K562 (cell line): ENCODE data around the gene SLC6A7. TPM values are rescaled to one million over a fixed set of nuclear protein-coding genes. Genes with fewer than 3 reads are reported as not detected.

Experiments
- ATAC-seq: fragments of 200-7000 bp; cut with Tn5 transposase; 3 replicates; pipeline ENCODE4 v1.9.1; 2020; ENCODE audit warnings: moderate library complexity
- BruUV-seq: library from RNA; stranded (reverse); fragments of 400-500 nt; replicated peaks from 2 replicates; lab custom pipeline; 2021; lab: Mats Ljungman, UMichigan
- CTCF ChIA-PET: fragments of 300-600 bp; formaldehyde crosslinking; extraction: SDS; loops from one replicate; lab custom pipeline; 2021; ENCODE audit warnings: low intra/inter-chr PET ratio; lab: Yijun Ruan, JAX
- POLR2A ChIA-PET: fragments of 300-600, 350-650 bp; sonication (Branson Sonifier 250); formaldehyde crosslinking; extraction: SDS; loops from one replicate; lab custom pipeline; 2021; ENCODE audit warnings: antibody characterized with exemption, inconsistent platforms; lab: Yijun Ruan, JAX
- DNase-seq, 4 experiments: peaks; one replicate each; pipeline versions ENCODE4 v3.0.0 to v3.0.0-alpha.2; 2011 to 2018; ENCODE audit warnings: low spot score in 3 of 4, mixed read lengths in 3 of 4; ENCODE audit errors: extremely low read depth in 1 of 4
- FAIRE-seq: peaks from 2 replicates; lab custom pipeline; 2011; peaks lifted over from hg19 to GRCh38; lab: Jason Lieb, UNC
- H2AFZ ChIP-seq: 2 replicates; pipeline ENCODE4 v1.6.0; 2011; ENCODE audit warnings: low read depth, low read length, control low read depth, inconsistent platforms
- H3K27ac ChIP-seq: fragments of 200-600 bp; 3 replicates; pipeline ENCODE4 v1.8.0; 2011; ENCODE audit warnings: low read depth, mild to moderate bottlenecking, control low read depth, inconsistent platforms, low read length, moderate library complexity, mixed read lengths; ENCODE audit errors: extremely low read depth
- H3K27me3 ChIP-seq, 2 experiments: fragments of 300-600 bp in 1 of 2; 2 replicates in 1 of 2; 3 replicates in 1 of 2; pipeline versions ENCODE4 v1.6.0 to v1.8.0; 2011; ENCODE audit warnings: inconsistent platforms in 2 of 2, low read length in 2 of 2, mild to moderate bottlenecking in 1 of 2, mixed read lengths in 1 of 2, moderate library complexity in 1 of 2; ENCODE audit not compliant: control insufficient read depth in 2 of 2, insufficient read depth in 2 of 2
- H3K36me3 ChIP-seq: fragments of 300-600 bp; 3 replicates; pipeline ENCODE4 v1.8.0; 2011; ENCODE audit warnings: mild to moderate bottlenecking, low read length, inconsistent platforms; ENCODE audit not compliant: control insufficient read depth, insufficient read depth
- H3K4me1 ChIP-seq, 2 experiments: fragments of 200-600 bp in 1 of 2; replicated peaks in 1 of 2; 2 replicates in 1 of 2; 3 replicates in 1 of 2; pipeline versions ENCODE4 v1.5.1 to v1.8.0; 2011; ENCODE audit warnings: inconsistent platforms in 2 of 2, low read length in 2 of 2, mild to moderate bottlenecking in 1 of 2, mixed read lengths in 1 of 2, moderate library complexity in 1 of 2; ENCODE audit not compliant: control insufficient read depth in 2 of 2, insufficient read depth in 2 of 2
- H3K4me2 ChIP-seq: 2 replicates; pipeline ENCODE4 v1.6.1; 2011; ENCODE audit warnings: low read length, control low read depth, inconsistent platforms, mixed read lengths; ENCODE audit not compliant: insufficient read depth
- H3K4me3 ChIP-seq: fragments of 200-600 bp; sonication (generic), shearing (Covaris generic); 2 replicates; pipeline ENCODE4 v1.5.1; 2016; ENCODE audit warnings: control low read depth, inconsistent platforms
- H3K79me2 ChIP-seq: fragments of 200-600 bp; 3 replicates; pipeline ENCODE4 v1.8.0; 2011; ENCODE audit warnings: low read length, inconsistent platforms; ENCODE audit not compliant: control insufficient read depth, insufficient read depth
- H3K9ac ChIP-seq, 2 experiments: 2 replicates each; pipeline versions ENCODE4 v1.6.0 to v1.6.1; 2011; ENCODE audit warnings: low read depth in 2 of 2, low read length in 2 of 2, control low read depth in 1 of 2, inconsistent platforms in 1 of 2, mild to moderate bottlenecking in 1 of 2, mixed read lengths in 1 of 2; ENCODE audit not compliant: insufficient read depth in 1 of 2
- H3K9me1 ChIP-seq: one replicate; pipeline ENCODE4 v1.6.0; 2011; ENCODE audit warnings: inconsistent platforms, mild to moderate bottlenecking, low read length, moderate library complexity; ENCODE audit not compliant: control insufficient read depth, insufficient read depth
- H3K9me3 ChIP-seq: replicated peaks from 2 replicates; pipeline ENCODE4 v1.5.1; 2011; ENCODE audit warnings: low read depth, low read length, inconsistent platforms; ENCODE audit not compliant: control insufficient read depth, insufficient read depth
- H4K20me1 ChIP-seq: replicated peaks from 2 replicates; pipeline ENCODE4 v1.6.1; 2011; ENCODE audit warnings: low read length, inconsistent platforms, mixed read lengths; ENCODE audit not compliant: control insufficient read depth, insufficient read depth
- BRD9 ChIP-seq: fragments of 450-650 bp; IDR thresholded peaks from 2 replicates; pipeline ENCODE4 v1.6.1; 2018; ENCODE audit warnings: low read depth; ENCODE audit not compliant: partially characterized antibody
- CTCF ChIP-seq, 3 experiments: IDR thresholded peaks in 2 of 3; conservative IDR thresholded peaks in 1 of 3; 2 replicates each; pipeline ENCODE4 v1.5.1; 2011 to 2012; ENCODE audit warnings: low read length in 3 of 3, mild to moderate bottlenecking in 3 of 3, control low read depth in 2 of 3, improper control_type of control experiment in 1 of 3, inconsistent platforms in 1 of 3, low read depth in 1 of 3, mixed read lengths in 1 of 3, moderate library complexity in 1 of 3; ENCODE audit not compliant: insufficient read depth in 2 of 3
- NR0B1 ChIP-seq: fragments of 450-650 bp; IDR thresholded peaks from one replicate; pipeline ENCODE4 v1.6.1; 2018; ENCODE audit warnings: mild to moderate bottlenecking, moderate library complexity; ENCODE audit not compliant: partially characterized antibody
- NR2C1 ChIP-seq, 2 experiments: fragments of 450-650 bp; IDR thresholded peaks; 2 replicates each; pipeline ENCODE4 v1.6.1; 2017; ENCODE audit warnings: mild to moderate bottlenecking in 2 of 2, antibody characterized with exemption in 1 of 2, inconsistent platforms in 1 of 2, missing compliant biosample characterization in 1 of 2, missing genetic modification characterization in 1 of 2
- NR2C2 ChIP-seq, 2 experiments: fragments of 200-800 bp in 1 of 2; sonication (Bioruptor generic) in 1 of 2; sonication (generic) in 1 of 2; formaldehyde crosslinking in 1 of 2; IDR thresholded peaks; 2 replicates each; pipeline versions ENCODE4 v1.6.1 to v1.8.0; 2016 to 2022; ENCODE audit warnings: mild to moderate bottlenecking in 1 of 2, missing compliant biosample characterization in 1 of 2, missing genetic modification characterization in 1 of 2, missing genetic modification reagents in 1 of 2
- POLR2H ChIP-seq: IDR thresholded peaks from 2 replicates; pipeline ENCODE4 v1.6.1; 2016; ENCODE audit warnings: missing genetic modification characterization, low read depth, mild to moderate bottlenecking, control low read depth, missing compliant biosample characterization, moderate library complexity
- RBM14 ChIP-seq: fragments of 200-400 bp; formaldehyde crosslinking; IDR thresholded peaks from 2 replicates; pipeline ENCODE4 v1.6.1; 2018; ENCODE audit warnings: low read depth, mild to moderate bottlenecking, low read length, moderate library complexity, borderline replicate concordance; ENCODE audit not compliant: insufficient read depth
- SETDB1 ChIP-seq: IDR thresholded peaks from one replicate; pipeline ENCODE4 v1.6.1; 2012; ENCODE audit warnings: low read length, control low read depth, inconsistent platforms
- TFAP4 ChIP-seq: sonication (generic); formaldehyde crosslinking; IDR thresholded peaks from 2 replicates; pipeline ENCODE4 v1.8.0; 2022; ENCODE audit warnings: missing genetic modification reagents, mild to moderate bottlenecking, moderate library complexity, borderline replicate concordance
- TFE3 ChIP-seq: fragments of 450-650 bp; formaldehyde crosslinking; IDR thresholded peaks from 2 replicates; pipeline ENCODE4 v1.4.0; 2020; ENCODE audit warnings: mild to moderate bottlenecking, mixed read lengths
- ZFP36 ChIP-seq: fragments of 150-350 bp; IDR thresholded peaks from 2 replicates; pipeline ENCODE4 v1.6.1; 2018; ENCODE audit warnings: low read length, low read depth; ENCODE audit not compliant: partially characterized antibody
- ZSCAN29 ChIP-seq: fragments of 450-650 bp; IDR thresholded peaks from 2 replicates; pipeline ENCODE4 v1.6.1; 2017
- WGBS: fragments of 100-300 bp; shearing (Covaris generic); methylation state at CpG from one replicate; pipeline ENCODE4 v1.1.6; 2016; ENCODE audit warnings: low coverage, mixed read lengths; ENCODE audit not compliant: insufficient coverage; ENCODE audit errors: missing lambda C conversion rate; 5-methylcytosine and 5-hydroxymethylcytosine counted together
- in situ Hi-C: fragments of 300-500 bp; cut with MboI; formaldehyde crosslinking; loops from 4 replicates; pipeline ENCODE4 v1.15.0; 2018; ENCODE audit warnings: inconsistent platforms, mixed read lengths
- intact Hi-C: fragments of 100-400 bp; cut with micrococcal nuclease; formaldehyde crosslinking; loops from 2 replicates; pipeline ENCODE4 v1.14.2; 2022
- polyA plus RNA-seq, 8 experiments: library from polyadenylated mRNA; depleted of rRNA in 4 of 8; stranded (reverse) in 5 of 8; unstranded in 3 of 8; fragments of >200 nt; fragmentation: Nextera tagmentation in 2 of 8; fragmentation: Illumina TruSeq in 1 of 8; extraction: Ambion mirVana in 2 of 8; extraction: Trizol in 1 of 8; gene quantifications; 2 replicates each; pipeline versions ENCODE4 v1.2.1 to v1.2.3, GENCODE V29; 2011 to 2014; ENCODE audit warnings: inconsistent platforms in 1 of 8, missing spikeins in 1 of 8
- total RNA-seq, 7 experiments: library from RNA; depleted of rRNA in 6 of 7; stranded (reverse); fragments of >200 nt in 6 of 7; fragmentation: Illumina TruSeq in 2 of 7; extraction: Trizol in 2 of 7; gene quantifications; 2 replicates each; pipeline versions ENCODE4 v1.2.1 to v1.2.3, GENCODE V29; 2011 to 2021; ENCODE audit warnings: low replicate concordance in 1 of 7

SLC6A7 gene
- total and polyA plus RNA-seq, 9 of the 15 experiments (the other 6 are each of a cell fraction or from before 2014, with no cell fraction given): not detected

- Histone ChIP-seq H3K9me3 (no peaks in the 10 kb centered on the region), H2AFZ (peak overlapping the region; percentile 72; the same call in 1 of the 2 replicates), H3K4me2 (no peak overlapping the region), H3K36me3 (no peaks in the 10 kb centered on the region), H3K4me3 (no peak overlapping the region), H3K4me1 (peaks cover 19 to 20% of the 10 kb centered on the region in 2 experiments; a peak in 4 of 5 replicates), H3K79me2 (no peaks in the 10 kb centered on the region), H3K9ac (peak overlapping the region in 1 of 2 experiments; percentile 66; a peak in 2 of 4 replicates), H3K9me1 (no peaks in the 10 kb centered on the region), H3K27ac (no peak overlapping the region), H3K27me3 (no peaks in the 10 kb centered on the region), H4K20me1 (no peaks in the 10 kb centered on the region; the same call in 1 of the 2 replicates)
- 54% methylated on average over 9 of the region's 13 CpGs for WGBS
- in situ Hi-C loops (no loop called here), intact Hi-C loops (no loop called here)
- FAIRE-seq (no peak), ATAC-seq (no peak), DNase-seq (peak; percentile 21 to 44 (median 32))
- CTCF ChIA-PET: interaction anchor here (0.6 to 3.4 kb wide), 2 partner anchors 55 to 340 kb away, joined by 3 to 25 read pairs; no protein-coding TSS in a partner anchor
- BruUV-seq: no TSS peak
- POLR2A ChIA-PET: no interaction called here
- TF ChIP-seq RBM14: no peak
- no peak for TF ChIP-seq TFE3 (CRISPR knock-in tag)
- peak; percentile 88 for TF ChIP-seq NR2C1 (IDR thresholded peaks at IDR 0.05)
- peak; percentile 90 for TF ChIP-seq NR2C1 (tag; IDR thresholded peaks at IDR 0.05)
- TF ChIP-seq NR2C2 (CRISPR knock-in tag; IDR thresholded peaks at IDR 0.05): no peak
- TF ChIP-seq NR2C2 (tag; IDR thresholded peaks at IDR 0.05): peak; percentile 70; the same call in 1 of the 2 replicates
- no peak for TF ChIP-seq SETDB1
- no peak for TF ChIP-seq ZSCAN29
- no peak for TF ChIP-seq NR0B1
- peak; percentile 58 for TF ChIP-seq ZFP36
- no peak for TF ChIP-seq BRD9
- TF ChIP-seq TFAP4 (CRISPR knock-in tag): 0 out of 2 replicates have a peak, but pooled peaks have one; percentile 29
- TF ChIP-seq CTCF (IDR thresholded peaks at IDR 0.05 in 2 of 3, conservative IDR thresholded peaks at IDR 0.05 in 1 of 3; ENCODE audit: insufficient read depth in 2 of 3, low read depth in 1 of 3, low read length in 3 of 3): peak in 1 of 3 experiments; percentile 13; a peak in 2 of 6 replicates
- TF ChIP-seq POLR2H: no peak
Observed at GRCh38 chr5:150163547-150164059, 26.3 kb upstream of the SLC6A7 start.
